Measurements from ENCODE around the gene OTOS. TPM values are rescaled to one million over a fixed set of nuclear protein-coding genes. Genes with fewer than 3 reads are reported as not detected.
A peak's percentile ranks its signal among the peaks of the same experiment; 100 is the strongest.

The OTOS gene
- total and polyA plus RNA-seq, 2 of the 13 experiments (the other 11 are each of a cell fraction or from before 2014, with no cell fraction given), result not detected

DNA sequence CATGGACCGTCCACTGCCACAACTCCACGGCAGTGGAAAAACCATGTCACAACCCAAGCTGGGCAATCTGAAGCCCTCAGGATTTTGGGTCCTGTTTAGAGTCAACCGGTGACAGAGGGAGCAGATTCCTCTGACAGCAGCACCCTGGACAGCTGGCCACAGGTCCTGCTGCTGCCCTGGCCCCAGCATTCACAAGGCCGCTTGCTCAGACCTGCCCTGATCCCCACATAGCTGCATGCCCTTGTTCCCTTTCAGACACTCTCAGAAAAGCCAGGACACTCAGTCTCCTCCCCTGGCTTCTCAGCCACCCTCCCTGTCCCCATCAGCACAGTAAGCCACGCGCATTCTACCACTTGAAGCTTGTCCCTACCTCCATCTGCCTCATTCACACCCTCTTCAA lies 6.0 kb downstream of the OTOS start (continued):
- TF ChIP-seq TRIM24 (CRISPR knock-in tag; IDR thresholded peaks at IDR 0.05) (0 out of 2 replicates have a peak, but pooled peaks have one; percentile 21), MIER2 (CRISPR knock-in tag; IDR thresholded peaks at IDR 0.05) (no peak), NFYB (CRISPR knock-in tag; IDR thresholded peaks at IDR 0.05) (no peak), ZNF567 (CRISPR knock-in tag; IDR thresholded peaks at IDR 0.05; ENCODE audit: borderline replicate concordance) (no peak), ETV6 (CRISPR knock-in tag; conservative IDR thresholded peaks at IDR 0.05) (no peak), NFE2L1 (CRISPR knock-in tag; IDR thresholded peaks at IDR 0.05; ENCODE audit: borderline replicate concordance) (0 out of 2 replicates have a peak, but pooled peaks have one; percentile 31)
- TF ChIP-seq, protein P1, sequence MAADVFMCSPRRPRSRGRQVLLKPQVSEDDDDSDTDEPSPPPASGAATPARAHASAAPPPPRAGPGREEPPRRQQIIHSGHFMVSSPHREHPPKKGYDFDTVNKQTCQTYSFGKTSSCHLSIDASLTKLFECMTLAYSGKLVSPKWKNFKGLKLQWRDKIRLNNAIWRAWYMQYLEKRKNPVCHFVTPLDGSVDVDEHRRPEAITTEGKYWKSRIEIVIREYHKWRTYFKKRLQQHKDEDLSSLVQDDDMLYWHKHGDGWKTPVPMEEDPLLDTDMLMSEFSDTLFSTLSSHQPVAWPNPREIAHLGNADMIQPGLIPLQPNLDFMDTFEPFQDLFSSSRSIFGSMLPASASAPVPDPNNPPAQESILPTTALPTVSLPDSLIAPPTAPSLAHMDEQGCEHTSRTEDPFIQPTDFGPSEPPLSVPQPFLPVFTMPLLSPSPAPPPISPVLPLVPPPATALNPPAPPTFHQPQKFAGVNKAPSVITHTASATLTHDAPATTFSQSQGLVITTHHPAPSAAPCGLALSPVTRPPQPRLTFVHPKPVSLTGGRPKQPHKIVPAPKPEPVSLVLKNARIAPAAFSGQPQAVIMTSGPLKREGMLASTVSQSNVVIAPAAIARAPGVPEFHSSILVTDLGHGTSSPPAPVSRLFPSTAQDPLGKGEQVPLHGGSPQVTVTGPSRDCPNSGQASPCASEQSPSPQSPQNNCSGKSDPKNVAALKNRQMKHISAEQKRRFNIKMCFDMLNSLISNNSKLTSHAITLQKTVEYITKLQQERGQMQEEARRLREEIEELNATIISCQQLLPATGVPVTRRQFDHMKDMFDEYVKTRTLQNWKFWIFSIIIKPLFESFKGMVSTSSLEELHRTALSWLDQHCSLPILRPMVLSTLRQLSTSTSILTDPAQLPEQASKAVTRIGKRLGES (CRISPR knock-in tag; IDR thresholded peaks at IDR 0.05; ENCODE audit: borderline replicate concordance), result no peak
- TF ChIP-seq, protein P2, sequence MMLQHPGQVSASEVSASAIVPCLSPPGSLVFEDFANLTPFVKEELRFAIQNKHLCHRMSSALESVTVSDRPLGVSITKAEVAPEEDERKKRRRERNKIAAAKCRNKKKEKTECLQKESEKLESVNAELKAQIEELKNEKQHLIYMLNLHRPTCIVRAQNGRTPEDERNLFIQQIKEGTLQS (CRISPR knock-in tag; IDR thresholded peaks at IDR 0.05), result no peak

DNA sequence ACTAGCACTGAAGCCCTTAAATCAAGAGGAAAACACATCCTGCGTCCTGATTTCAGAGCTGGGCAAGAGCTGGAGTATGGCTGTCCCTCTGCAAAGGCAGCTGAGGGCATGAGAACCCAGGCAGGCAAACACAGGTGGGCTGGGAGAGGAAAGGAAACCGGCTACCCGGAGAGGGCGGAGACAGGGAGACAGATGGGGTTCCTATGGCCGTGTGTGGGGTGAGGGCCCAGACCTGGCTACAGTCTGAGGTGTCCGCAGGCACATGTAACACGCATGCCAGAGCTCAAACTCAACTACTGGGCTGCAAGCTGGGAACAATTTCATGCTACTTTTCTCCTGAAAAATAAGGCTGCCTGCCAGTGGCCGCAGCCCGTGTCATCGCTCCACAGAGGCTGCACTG lies 7.1 kb downstream of the OTOS start:
- CTCF ChIA-PET (ENCODE audit: low intra/inter-chr PET ratio, low total read pairs), result no interaction called here
- TF ChIP-seq ZFP37 (CRISPR knock-in tag; IDR thresholded peaks at IDR 0.05; ENCODE audit: borderline replicate concordance), result no peak
- TF ChIP-seq ZNF543 (CRISPR knock-in tag; IDR thresholded peaks at IDR 0.05), result no peak
- TF ChIP-seq, protein P3, sequence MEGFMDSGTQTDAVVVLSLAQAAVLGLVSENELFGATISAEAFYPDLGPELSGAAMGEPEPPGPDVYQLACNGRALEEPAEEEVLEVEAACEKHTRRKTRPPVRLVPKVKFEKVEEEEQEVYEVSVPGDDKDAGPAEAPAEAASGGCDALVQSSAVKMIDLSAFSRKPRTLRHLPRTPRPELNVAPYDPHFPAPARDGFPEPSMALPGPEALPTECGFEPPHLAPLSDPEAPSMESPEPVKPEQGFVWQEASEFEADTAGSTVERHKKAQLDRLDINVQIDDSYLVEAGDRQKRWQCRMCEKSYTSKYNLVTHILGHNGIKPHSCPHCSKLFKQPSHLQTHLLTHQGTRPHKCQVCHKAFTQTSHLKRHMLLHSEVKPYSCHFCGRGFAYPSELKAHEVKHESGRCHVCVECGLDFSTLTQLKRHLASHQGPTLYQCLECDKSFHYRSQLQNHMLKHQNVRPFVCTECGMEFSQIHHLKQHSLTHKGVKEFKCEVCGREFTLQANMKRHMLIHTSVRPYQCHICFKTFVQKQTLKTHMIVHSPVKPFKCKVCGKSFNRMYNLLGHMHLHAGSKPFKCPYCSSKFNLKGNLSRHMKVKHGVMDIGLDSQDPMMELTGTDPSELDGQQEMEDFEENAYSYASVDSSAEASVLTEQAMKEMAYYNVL (CRISPR knock-in tag; IDR thresholded peaks at IDR 0.05; ENCODE audit: borderline replicate concordance), result no peak
- no peak for TF ChIP-seq ZNF615 (CRISPR knock-in tag; IDR thresholded peaks at IDR 0.05; ENCODE audit: borderline replicate concordance)
- no peak for TF ChIP-seq KLF16 (CRISPR knock-in tag; IDR thresholded peaks at IDR 0.05)
- no peak for TF ChIP-seq TEAD3 (CRISPR knock-in tag; optimal IDR thresholded peaks at IDR 0.05; ENCODE audit: borderline replicate concordance)
- no peak for TF ChIP-seq ZSCAN20 (CRISPR knock-in tag; IDR thresholded peaks at IDR 0.05; ENCODE audit: borderline replicate concordance)
- no peak for TF ChIP-seq GATAD1 (CRISPR knock-in tag; IDR thresholded peaks at IDR 0.05)
- TF ChIP-seq IKZF1 (IDR thresholded peaks at IDR 0.05), result no peak
- no peak for TF ChIP-seq HHEX (CRISPR knock-in tag; IDR thresholded peaks at IDR 0.05)

More for the DNA sequence above, 7.1 kb downstream of the OTOS start:
- Histone ChIP-seq H3K4me2 (ENCODE audit: low read depth, low read length) (no peak overlapping the region), H3K9me3 (ENCODE audit: low read length) (no peaks in the 10 kb centered on the region), H4K20me1 (ENCODE audit: insufficient read depth, low read length) (no peaks in the 10 kb centered on the region), H3K27ac (ENCODE audit: extremely low read length, insufficient read depth, low read length) (no peak overlapping the region), H3K4me3 (replicated peaks in 1 of 3; ENCODE audit: insufficient read depth in 1 of 3, low read depth in 2 of 3, low read length in 3 of 3) (no peak overlapping the region), H3K27me3 (ENCODE audit: control insufficient read depth in 1 of 2, insufficient read depth in 2 of 2, low read length in 2 of 2) (peaks cover 0 to 17% of the 10 kb centered on the region in 2 experiments; a peak in 2 of 5 replicates), H3K9ac (ENCODE audit: insufficient read depth, low read depth, low read length) (no peak overlapping the region), H3K4me1 (ENCODE audit: insufficient read depth, low read length) (peaks cover 22% of the 10 kb centered on the region), H3K79me2 (ENCODE audit: insufficient read depth, low read length) (peaks cover 23% of the 10 kb centered on the region), H3K36me3 (replicated peaks in 1 of 2; ENCODE audit: control insufficient read depth in 1 of 2, insufficient read depth in 2 of 2, low read length in 2 of 2) (peaks cover 22 to 53% of the 10 kb centered on the region in 2 experiments), H2AFZ (ENCODE audit: low read length) (no peak overlapping the region)
- WGBS (ENCODE audit: low lambda C conversion rate), result over 99% methylated on average over 10 of the region's 10 CpGs
- FAIRE-seq (no peak), ATAC-seq (no peak), DNase-seq (ENCODE audit: low spot score) (no peak)
- intact Hi-C loops (cut with micrococcal nuclease; ENCODE audit: unreplicated experiment) (no loop called here), in situ Hi-C loops (cut with HindIII; ENCODE audit: extremely low pct_ligation_motif_present, low pct_unique_long_range_greater_than_20kb) (loop anchor here (10.0 kb wide), 1 partner anchor 199 kb away; no protein-coding TSS in a partner anchor)
- no TSS peak for BruUV-seq (replicated peaks)
- POLR2A ChIA-PET, result no interaction called here
